Stomach (tissue), 4 donors: ENCODE data around the gene IGSF8.

Experiments
- EP300 ChIP-seq: sonication (generic); formaldehyde crosslinking; IDR thresholded peaks from one replicate; pipeline ENCODE4 v1.6.1; 2017; ENCODE audit warnings: antibody characterized with exemption
- POLR2A ChIP-seq, 4 donors: fragments of 450-650 bp; IDR thresholded peaks; one replicate each; pipeline ENCODE4 v1.6.1; 2016; ENCODE audit warnings: antibody characterized with exemption in 4 of 4, control low read depth in 2 of 4, mild to moderate bottlenecking in 1 of 4, moderate library complexity in 1 of 4
- POLR2AphosphoS5 ChIP-seq, 3 donors: sonication (generic); formaldehyde crosslinking; IDR thresholded peaks; one replicate each; pipeline ENCODE4 v1.6.1; 2016; ENCODE audit warnings: antibody characterized with exemption in 3 of 3
- TF ChIP-seq, protein P1 (sequence below), 7 experiments: fragments of 450-650 bp in 4 of 7; fragments of 200-600 bp in 3 of 7; sonication (generic) in 3 of 7; IDR thresholded peaks; one replicate each; pipeline ENCODE4 v1.5.1; 2016 to 2019; ENCODE audit warnings: antibody characterized with exemption in 7 of 7, control low read depth in 2 of 7, mild to moderate bottlenecking in 1 of 7

GRCh38 chr1:160095382-160096105, 2.9 kb downstream of the IGSF8 start:
- TF ChIP-seq POLR2A (IDR thresholded peaks at IDR 0.05), result no peak
- TF ChIP-seq, protein P1, sequence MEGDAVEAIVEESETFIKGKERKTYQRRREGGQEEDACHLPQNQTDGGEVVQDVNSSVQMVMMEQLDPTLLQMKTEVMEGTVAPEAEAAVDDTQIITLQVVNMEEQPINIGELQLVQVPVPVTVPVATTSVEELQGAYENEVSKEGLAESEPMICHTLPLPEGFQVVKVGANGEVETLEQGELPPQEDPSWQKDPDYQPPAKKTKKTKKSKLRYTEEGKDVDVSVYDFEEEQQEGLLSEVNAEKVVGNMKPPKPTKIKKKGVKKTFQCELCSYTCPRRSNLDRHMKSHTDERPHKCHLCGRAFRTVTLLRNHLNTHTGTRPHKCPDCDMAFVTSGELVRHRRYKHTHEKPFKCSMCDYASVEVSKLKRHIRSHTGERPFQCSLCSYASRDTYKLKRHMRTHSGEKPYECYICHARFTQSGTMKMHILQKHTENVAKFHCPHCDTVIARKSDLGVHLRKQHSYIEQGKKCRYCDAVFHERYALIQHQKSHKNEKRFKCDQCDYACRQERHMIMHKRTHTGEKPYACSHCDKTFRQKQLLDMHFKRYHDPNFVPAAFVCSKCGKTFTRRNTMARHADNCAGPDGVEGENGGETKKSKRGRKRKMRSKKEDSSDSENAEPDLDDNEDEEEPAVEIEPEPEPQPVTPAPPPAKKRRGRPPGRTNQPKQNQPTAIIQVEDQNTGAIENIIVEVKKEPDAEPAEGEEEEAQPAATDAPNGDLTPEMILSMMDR (IDR thresholded peaks at IDR 0.05), result no peak
- TF ChIP-seq POLR2AphosphoS5 (IDR thresholded peaks at IDR 0.05), result no peak
- no peak for TF ChIP-seq EP300
